HEK293 (cell line): ENCODE data around the gene IGF1R.

ENCODE experiments used
- HOXA7 ChIP-seq: sonication (generic); formaldehyde crosslinking; IDR thresholded peaks from 2 replicates; pipeline ENCODE4 v1.8.1; 2022; ENCODE audit warnings: missing genetic modification reagents, borderline replicate concordance
- REST ChIP-seq: fragments of 450-650 bp; formaldehyde crosslinking; IDR thresholded peaks from 2 replicates; pipeline ENCODE4 v1.5.1; 2016; ENCODE audit warnings: missing biosample characterization, missing genetic modification characterization
- ZNF239 ChIP-seq: fragments of 450-650 bp; formaldehyde crosslinking; IDR thresholded peaks from 2 replicates; pipeline ENCODE4 v1.5.1; 2016; ENCODE audit warnings: missing biosample characterization, missing genetic modification characterization
- ZNF629 ChIP-seq: fragments of 450-650 bp; formaldehyde crosslinking; IDR thresholded peaks from 2 replicates; pipeline ENCODE4 v1.5.1; 2017; ENCODE audit warnings: missing biosample characterization, missing genetic modification characterization
- ZNF639 ChIP-seq: fragments of 450-650 bp; formaldehyde crosslinking; IDR thresholded peaks from 2 replicates; pipeline ENCODE4 v1.5.1; 2016; ENCODE audit warnings: missing biosample characterization, missing genetic modification characterization
- ZSCAN4 ChIP-seq: fragments of 450-650 bp; formaldehyde crosslinking; IDR thresholded peaks from 2 replicates; pipeline ENCODE4 v1.5.1; 2017; ENCODE audit warnings: missing biosample characterization, missing genetic modification characterization
- TF ChIP-seq, protein P1 (sequence below): fragments of 450-650 bp; formaldehyde crosslinking; IDR thresholded peaks from 2 replicates; pipeline ENCODE4 v1.5.1; 2016; ENCODE audit warnings: missing biosample characterization, missing genetic modification characterization

DNA sequence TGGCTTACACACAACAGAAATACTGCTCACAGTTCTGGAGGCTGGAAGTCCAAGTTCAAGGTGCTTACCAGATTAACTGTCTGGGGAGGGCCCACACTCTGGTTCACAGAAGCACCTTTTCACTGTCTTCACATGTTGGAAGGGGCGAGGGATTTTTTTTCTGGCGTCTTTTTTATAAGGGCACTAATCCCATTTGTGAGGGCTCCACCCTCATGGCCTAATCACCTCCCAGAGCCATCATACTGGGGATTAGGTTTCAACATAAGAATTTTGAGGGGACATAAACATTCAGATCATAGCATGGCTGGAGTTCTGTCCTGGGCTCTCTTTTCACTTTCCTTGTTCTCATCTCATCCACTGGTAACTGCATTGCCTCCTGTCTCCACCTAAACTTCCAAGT, 63.5 kb downstream of the IGF1R start:
- TF ChIP-seq, protein P1, sequence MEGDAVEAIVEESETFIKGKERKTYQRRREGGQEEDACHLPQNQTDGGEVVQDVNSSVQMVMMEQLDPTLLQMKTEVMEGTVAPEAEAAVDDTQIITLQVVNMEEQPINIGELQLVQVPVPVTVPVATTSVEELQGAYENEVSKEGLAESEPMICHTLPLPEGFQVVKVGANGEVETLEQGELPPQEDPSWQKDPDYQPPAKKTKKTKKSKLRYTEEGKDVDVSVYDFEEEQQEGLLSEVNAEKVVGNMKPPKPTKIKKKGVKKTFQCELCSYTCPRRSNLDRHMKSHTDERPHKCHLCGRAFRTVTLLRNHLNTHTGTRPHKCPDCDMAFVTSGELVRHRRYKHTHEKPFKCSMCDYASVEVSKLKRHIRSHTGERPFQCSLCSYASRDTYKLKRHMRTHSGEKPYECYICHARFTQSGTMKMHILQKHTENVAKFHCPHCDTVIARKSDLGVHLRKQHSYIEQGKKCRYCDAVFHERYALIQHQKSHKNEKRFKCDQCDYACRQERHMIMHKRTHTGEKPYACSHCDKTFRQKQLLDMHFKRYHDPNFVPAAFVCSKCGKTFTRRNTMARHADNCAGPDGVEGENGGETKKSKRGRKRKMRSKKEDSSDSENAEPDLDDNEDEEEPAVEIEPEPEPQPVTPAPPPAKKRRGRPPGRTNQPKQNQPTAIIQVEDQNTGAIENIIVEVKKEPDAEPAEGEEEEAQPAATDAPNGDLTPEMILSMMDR (tag by site-specific recombination), result no peak
- TF ChIP-seq ZNF639 (no peak), ZNF239 (tag by site-specific recombination) (no peak), HOXA7 (CRISPR knock-in tag) (no peak), REST (tag by site-specific recombination) (no peak), ZSCAN4 (tag by site-specific recombination) (no peak), ZNF629 (tag by site-specific recombination) (no peak)
